Skin of body (tissue), 2 donors: ENCODE results near the gene TCF4. TPM values are rescaled to one million over a fixed set of nuclear protein-coding genes. Genes with fewer than 3 reads are reported as not detected.

ENCODE experiments used
- DNase-seq: peaks from one replicate; lab custom pipeline; 2025; lab: John Stamatoyannopoulos, UW
- total RNA-seq: library from RNA; depleted of rRNA; stranded (reverse); fragments of >200 nt; gene quantifications from one replicate; pipeline ENCODE4 v1.2.3, GENCODE V29; 2014

TCF4 gene
- total RNA-seq, 1 donor from 2014 or later, result 356 TPM

GRCh38 chr18:55353806-55354205, 234.2 kb downstream of the TCF4 start:
- DNase-seq, result no peak

GRCh38 chr18:55353391-55353790, 234.6 kb downstream of the TCF4 start:
- no peak for DNase-seq

GRCh38 chr18:55351980-55352714, 235.8 kb downstream of the TCF4 start:
- no peak for DNase-seq

GRCh38 chr18:55351241-55351691, 236.7 kb downstream of the TCF4 start:
- no peak for DNase-seq

- no peak for DNase-seq
These were observed 238.3 kb downstream of the TCF4 start for GRCh38 chr18:55349685-55350084.

- DNase-seq, result no peak
These were observed 240.8 kb downstream of the TCF4 start for GRCh38 chr18:55346961-55347740.

- no peak for DNase-seq
These were observed 241.6 kb downstream of the TCF4 start for GRCh38 chr18:55346387-55346786.

GRCh38 chr18:55345103-55345950, 242.7 kb downstream of the TCF4 start:
- no peak for DNase-seq

- peak; percentile 29 for DNase-seq
These were observed 244.5 kb downstream of the TCF4 start for GRCh38 chr18:55343396-55344073.

- DNase-seq, result no peak
These were observed 247.0 kb downstream of the TCF4 start for GRCh38 chr18:55340998-55341397.

GRCh38 chr18:55339990-55340389, 248.0 kb downstream of the TCF4 start:
- no peak for DNase-seq

- DNase-seq, result no peak
These were observed 248.9 kb downstream of the TCF4 start for GRCh38 chr18:55338978-55339650.

- DNase-seq, result no peak
These were observed 250.0 kb downstream of the TCF4 start for GRCh38 chr18:55337908-55338521.

GRCh38 chr18:55337138-55337537, 250.9 kb downstream of the TCF4 start:
- no peak for DNase-seq

GRCh38 chr18:55336438-55337100, 251.4 kb downstream of the TCF4 start:
- no peak for DNase-seq

GRCh38 chr18:55334875-55335274, 253.1 kb downstream of the TCF4 start:
- DNase-seq, result no peak

GRCh38 chr18:55331301-55331700, 256.7 kb downstream of the TCF4 start:
- no peak for DNase-seq

GRCh38 chr18:55328301-55328700, 259.7 kb downstream of the TCF4 start:
- DNase-seq, result no peak

GRCh38 chr18:55327454-55327853, 260.5 kb downstream of the TCF4 start:
- DNase-seq, result no peak

GRCh38 chr18:55326134-55326533, 261.9 kb downstream of the TCF4 start:
- DNase-seq, result no peak
